Measurements from ENCODE around the gene CFTR. TPM values are rescaled to one million over a fixed set of nuclear protein-coding genes. Genes with fewer than 3 reads are reported as not detected.
A peak's percentile ranks its signal among the peaks of the same experiment; 100 is the strongest.

CFTR gene
- total and polyA plus RNA-seq, 8 donors, result 124 to 460 (median 292) TPM

DNA sequence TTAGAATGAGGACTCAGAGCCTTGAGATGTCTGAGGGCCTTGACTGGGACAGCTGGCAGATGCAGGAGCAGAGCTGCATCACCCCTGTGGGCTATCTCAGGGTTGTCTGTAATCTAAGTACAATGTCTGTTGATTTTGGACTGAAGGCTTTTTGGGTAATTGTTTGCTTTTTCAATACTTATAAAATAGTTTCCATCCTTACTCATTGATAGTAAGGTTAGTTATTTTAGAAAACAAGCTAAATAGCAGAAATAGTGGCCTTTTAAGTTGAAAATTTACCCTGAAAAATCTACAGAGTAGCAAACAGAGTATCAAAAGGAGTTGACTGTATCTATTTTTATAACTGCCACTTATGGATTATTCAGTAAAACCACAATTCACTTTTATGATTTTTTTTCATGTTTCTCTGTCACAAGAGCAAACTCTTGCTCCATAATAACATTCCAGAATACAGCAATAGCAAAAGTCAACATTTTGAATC, 179.7 kb downstream of the CFTR start:
- FAIRE-seq (no peak), ATAC-seq (no peak), DNase-seq (no peak)
- Histone ChIP-seq H3K27me3 (no peaks in the 10 kb centered on the region), H3K36me3 (peaks cover 0 to 8% (median 0%) of the 10 kb centered on the region in 3 donors), H3K4me1 (no peaks in the 10 kb centered on the region), H3K4me3 (no peak overlapping the region), H3K9me3 (no peaks in the 10 kb centered on the region), H3K27ac (no peak overlapping the region)
- intact Hi-C loops (cut with DNase I), result no loop called here
- TF ChIP-seq, protein P1, sequence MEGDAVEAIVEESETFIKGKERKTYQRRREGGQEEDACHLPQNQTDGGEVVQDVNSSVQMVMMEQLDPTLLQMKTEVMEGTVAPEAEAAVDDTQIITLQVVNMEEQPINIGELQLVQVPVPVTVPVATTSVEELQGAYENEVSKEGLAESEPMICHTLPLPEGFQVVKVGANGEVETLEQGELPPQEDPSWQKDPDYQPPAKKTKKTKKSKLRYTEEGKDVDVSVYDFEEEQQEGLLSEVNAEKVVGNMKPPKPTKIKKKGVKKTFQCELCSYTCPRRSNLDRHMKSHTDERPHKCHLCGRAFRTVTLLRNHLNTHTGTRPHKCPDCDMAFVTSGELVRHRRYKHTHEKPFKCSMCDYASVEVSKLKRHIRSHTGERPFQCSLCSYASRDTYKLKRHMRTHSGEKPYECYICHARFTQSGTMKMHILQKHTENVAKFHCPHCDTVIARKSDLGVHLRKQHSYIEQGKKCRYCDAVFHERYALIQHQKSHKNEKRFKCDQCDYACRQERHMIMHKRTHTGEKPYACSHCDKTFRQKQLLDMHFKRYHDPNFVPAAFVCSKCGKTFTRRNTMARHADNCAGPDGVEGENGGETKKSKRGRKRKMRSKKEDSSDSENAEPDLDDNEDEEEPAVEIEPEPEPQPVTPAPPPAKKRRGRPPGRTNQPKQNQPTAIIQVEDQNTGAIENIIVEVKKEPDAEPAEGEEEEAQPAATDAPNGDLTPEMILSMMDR (IDR thresholded peaks at IDR 0.05), result no peak

DNA sequence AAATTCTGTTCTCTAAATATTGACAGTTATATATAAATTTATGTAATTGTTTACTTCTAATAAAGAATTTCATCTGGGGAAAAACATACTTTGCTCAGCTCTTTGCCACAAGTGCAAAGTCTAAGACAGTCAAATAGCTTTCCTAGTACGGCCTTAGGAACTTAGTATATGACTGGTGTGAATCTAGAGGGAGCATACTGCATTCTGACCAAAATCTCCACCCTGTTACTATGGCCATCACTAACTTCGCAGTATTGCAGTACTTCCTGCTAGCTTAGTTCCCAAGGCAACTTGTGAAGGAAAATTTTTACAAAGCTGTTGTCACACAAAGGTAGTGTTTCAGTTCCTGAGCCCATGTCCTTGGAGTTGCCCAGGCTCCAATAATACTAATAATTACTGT, 181.5 kb downstream of the CFTR start:
- intact Hi-C loops (cut with DNase I), result no loop called here
- H3K9me3 ChIP-seq, result no peaks in the 10 kb centered on the region
- H3K27ac ChIP-seq, result no peak overlapping the region
- H3K36me3 ChIP-seq, result peaks cover 0 to 15% (median 2%) of the 10 kb centered on the region in 3 donors
- 62 to 83% methylated on average over 2 of the region's 2 CpGs for WGBS, 2 donors
- no peaks in the 10 kb centered on the region for H3K27me3 ChIP-seq
- TF ChIP-seq, protein P1 (IDR thresholded peaks at IDR 0.05), result no peak
- ATAC-seq (peak in 1 of 4 donors; percentile 12), DNase-seq (no peak), FAIRE-seq (no peak)
- no peak overlapping the region for H3K4me3 ChIP-seq
- H3K4me1 ChIP-seq, result no peaks in the 10 kb centered on the region

DNA sequence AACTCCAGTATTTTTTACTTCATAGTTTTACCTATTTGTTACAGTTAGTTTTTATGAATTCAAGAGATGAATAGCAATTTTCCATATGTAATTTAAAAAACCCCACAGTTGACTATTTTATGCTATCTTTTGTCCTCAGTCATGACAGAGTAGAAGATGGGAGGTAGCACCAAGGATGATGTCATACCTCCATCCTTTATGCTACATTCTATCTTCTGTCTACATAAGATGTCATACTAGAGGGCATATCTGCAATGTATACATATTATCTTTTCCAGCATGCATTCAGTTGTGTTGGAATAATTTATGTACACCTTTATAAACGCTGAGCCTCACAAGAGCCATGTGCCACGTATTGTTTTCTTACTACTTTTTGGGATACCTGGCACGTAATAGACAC, 184.2 kb downstream of the CFTR start:
- no peak for ATAC-seq
- no peak for DNase-seq
- no peaks in the 10 kb centered on the region for H3K4me1 ChIP-seq
- H3K9me3 ChIP-seq, result no peaks in the 10 kb centered on the region
- H3K27me3 ChIP-seq, result no peaks in the 10 kb centered on the region
- TF ChIP-seq, protein P1 (IDR thresholded peaks at IDR 0.05), result no peak
- H3K36me3 ChIP-seq, result peaks cover 0 to 14% (median 2%) of the 10 kb centered on the region in 3 donors
- no peak for FAIRE-seq
- no peak overlapping the region for H3K4me3 ChIP-seq
- H3K27ac ChIP-seq, result no peak overlapping the region
- intact Hi-C loops (cut with DNase I), result no loop called here
- WGBS, 2 donors, result 67 to 69% methylated on average over 3 of the region's 3 CpGs

DNA sequence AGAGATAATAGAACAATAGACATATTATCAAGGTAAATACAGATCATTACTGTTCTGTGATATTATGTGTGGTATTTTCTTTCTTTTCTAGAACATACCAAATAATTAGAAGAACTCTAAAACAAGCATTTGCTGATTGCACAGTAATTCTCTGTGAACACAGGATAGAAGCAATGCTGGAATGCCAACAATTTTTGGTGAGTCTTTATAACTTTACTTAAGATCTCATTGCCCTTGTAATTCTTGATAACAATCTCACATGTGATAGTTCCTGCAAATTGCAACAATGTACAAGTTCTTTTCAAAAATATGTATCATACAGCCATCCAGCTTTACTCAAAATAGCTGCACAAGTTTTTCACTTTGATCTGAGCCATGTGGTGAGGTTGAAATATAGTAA, 185.5 kb downstream of the CFTR start:
- no peaks in the 10 kb centered on the region for H3K27me3 ChIP-seq
- no peaks in the 10 kb centered on the region for H3K4me1 ChIP-seq
- TF ChIP-seq, protein P1 (IDR thresholded peaks at IDR 0.05), result no peak
- no peak overlapping the region for H3K27ac ChIP-seq
- FAIRE-seq (no peak), DNase-seq (no peak), ATAC-seq (no peak)
- peaks cover 0 to 7% (median 2%) of the 10 kb centered on the region in 3 donors for H3K36me3 ChIP-seq
- no peak overlapping the region for H3K4me3 ChIP-seq
- intact Hi-C loops (cut with DNase I), result no loop called here
- no peaks in the 10 kb centered on the region for H3K9me3 ChIP-seq

DNA sequence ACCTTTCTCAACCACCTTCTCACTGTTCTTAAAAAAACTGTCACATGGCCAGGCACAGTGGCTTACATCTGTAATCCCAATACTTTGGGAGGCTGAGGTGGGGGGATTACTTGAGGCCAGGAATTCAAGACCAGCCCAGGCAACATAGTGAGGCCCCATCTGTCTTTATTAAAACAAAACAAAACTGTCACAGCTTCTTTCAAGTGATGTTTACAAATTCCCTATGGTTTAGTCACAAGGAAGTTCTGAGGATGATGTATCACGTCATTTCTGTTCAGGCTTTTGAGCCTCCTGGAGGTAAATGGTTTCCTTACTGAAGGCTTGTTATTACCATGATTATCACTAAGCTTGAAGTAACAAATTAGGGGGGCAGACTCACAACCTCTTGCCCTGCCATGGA, 186.2 kb downstream of the CFTR start:
- WGBS, 2 donors, result 56% methylated on average over 1 of the region's 1 CpG
- Histone ChIP-seq H3K9me3 (no peaks in the 10 kb centered on the region), H3K4me1 (no peaks in the 10 kb centered on the region), H3K36me3 (peaks cover 0 to 7% (median 2%) of the 10 kb centered on the region in 3 donors), H3K27ac (peak overlapping the region in 2 of 4 donors; percentile 40 to 47), H3K4me3 (no peak overlapping the region), H3K27me3 (no peaks in the 10 kb centered on the region)
- FAIRE-seq (no peak), ATAC-seq (peak in 1 of 4 donors; percentile 34), DNase-seq (no peak)
- TF ChIP-seq, protein P1 (IDR thresholded peaks at IDR 0.05), result no peak
- intact Hi-C loops (cut with DNase I), result no loop called here
